Brain microvascular endothelial cell (primary cell): ENCODE data around the gene ALKBH5.
A peak's percentile ranks its signal among the peaks of the same experiment; 100 is the strongest.

Source experiments
- DNase-seq: peaks from one replicate; pipeline ENCODE4 v3.0.0-alpha.2; 2020
- H3K27ac ChIP-seq: fragments of 250-450 bp; sonication (Bioruptor Pico); 2 replicates; pipeline ENCODE4 v1.5.1; 2020; ENCODE audit warnings: mild to moderate bottlenecking, moderate library complexity
- H3K27me3 ChIP-seq: fragments of 250-450 bp; sonication (Bioruptor Pico); replicated peaks from 2 replicates; pipeline ENCODE4 v1.5.1; 2020; ENCODE audit warnings: mild to moderate bottlenecking
- H3K36me3 ChIP-seq: fragments of 250-450 bp; sonication (Bioruptor Pico); replicated peaks from 2 replicates; pipeline ENCODE4 v1.5.1; 2020; ENCODE audit warnings: mild to moderate bottlenecking
- H3K4me3 ChIP-seq: 2 replicates; pipeline ENCODE4 v1.5.1; 2011; ENCODE audit warnings: low read depth, mild to moderate bottlenecking, control low read depth, low read length, moderate library complexity
- in situ Hi-C: cut with HindIII; loops from 2 replicates; pipeline ENCODE4 v1.10.0; 2017; ENCODE audit warnings: low sequenced_read_pairs, low pct_ligation_motif_present
- TF ChIP-seq, protein P1 (sequence below): IDR thresholded peaks from 2 replicates; pipeline ENCODE4 v1.5.1; 2011; ENCODE audit warnings: low read depth, mild to moderate bottlenecking, moderate library complexity, low read length, control low read depth, inconsistent platforms; ENCODE audit errors: missing control alignments

Gene ALKBH5

DNA sequence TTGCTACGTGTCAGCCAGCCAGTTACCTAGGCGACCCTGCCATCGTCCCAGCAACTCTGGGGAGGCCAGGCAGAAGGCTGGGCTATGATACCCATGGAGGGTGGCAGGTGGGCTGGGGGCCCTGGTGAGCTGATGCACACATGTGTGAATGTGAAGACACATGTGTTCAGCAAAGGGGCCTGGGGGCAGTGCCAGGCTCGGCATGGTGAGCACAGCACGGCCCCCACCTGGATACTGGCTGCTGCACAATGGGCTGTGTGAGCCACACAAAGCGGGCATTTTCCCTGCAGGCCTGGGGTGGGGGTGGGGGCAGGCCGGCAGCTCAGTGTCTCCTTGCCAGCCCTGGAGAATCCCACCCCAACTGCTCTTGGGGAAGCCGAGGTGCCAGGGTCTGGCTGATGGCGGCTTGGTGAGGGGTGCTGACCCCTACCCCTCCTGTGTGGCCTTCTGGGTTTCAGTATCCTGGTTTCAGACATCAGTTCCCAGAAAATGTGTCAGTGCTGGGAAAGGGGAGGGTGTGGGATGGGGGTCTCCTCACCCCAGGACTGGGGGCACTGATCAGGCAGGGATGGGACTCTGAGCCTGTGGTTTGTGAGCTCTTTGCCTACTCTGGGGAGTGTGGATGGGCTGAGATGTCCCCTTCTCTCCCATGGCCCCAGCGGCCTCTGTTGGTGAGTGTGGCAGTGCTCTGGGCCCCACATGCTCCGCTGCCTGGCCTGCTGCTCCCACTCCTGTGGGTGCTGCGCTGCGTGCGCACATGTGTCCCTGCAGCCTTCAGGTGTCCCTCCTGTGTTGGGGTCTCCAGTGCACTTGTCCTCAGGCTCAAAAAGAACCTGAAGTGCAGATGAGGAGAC is 46.9 kb downstream of the ALKBH5 start:
- Histone ChIP-seq H3K4me3 (no peak overlapping the region), H3K36me3 (peaks cover 15% of the 10 kb centered on the region), H3K27me3 (no peaks in the 10 kb centered on the region), H3K27ac (no peak overlapping the region)
- DNase-seq = no peak
- TF ChIP-seq, protein P1, sequence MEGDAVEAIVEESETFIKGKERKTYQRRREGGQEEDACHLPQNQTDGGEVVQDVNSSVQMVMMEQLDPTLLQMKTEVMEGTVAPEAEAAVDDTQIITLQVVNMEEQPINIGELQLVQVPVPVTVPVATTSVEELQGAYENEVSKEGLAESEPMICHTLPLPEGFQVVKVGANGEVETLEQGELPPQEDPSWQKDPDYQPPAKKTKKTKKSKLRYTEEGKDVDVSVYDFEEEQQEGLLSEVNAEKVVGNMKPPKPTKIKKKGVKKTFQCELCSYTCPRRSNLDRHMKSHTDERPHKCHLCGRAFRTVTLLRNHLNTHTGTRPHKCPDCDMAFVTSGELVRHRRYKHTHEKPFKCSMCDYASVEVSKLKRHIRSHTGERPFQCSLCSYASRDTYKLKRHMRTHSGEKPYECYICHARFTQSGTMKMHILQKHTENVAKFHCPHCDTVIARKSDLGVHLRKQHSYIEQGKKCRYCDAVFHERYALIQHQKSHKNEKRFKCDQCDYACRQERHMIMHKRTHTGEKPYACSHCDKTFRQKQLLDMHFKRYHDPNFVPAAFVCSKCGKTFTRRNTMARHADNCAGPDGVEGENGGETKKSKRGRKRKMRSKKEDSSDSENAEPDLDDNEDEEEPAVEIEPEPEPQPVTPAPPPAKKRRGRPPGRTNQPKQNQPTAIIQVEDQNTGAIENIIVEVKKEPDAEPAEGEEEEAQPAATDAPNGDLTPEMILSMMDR = no peak
- in situ Hi-C loops = no loop called here

DNA sequence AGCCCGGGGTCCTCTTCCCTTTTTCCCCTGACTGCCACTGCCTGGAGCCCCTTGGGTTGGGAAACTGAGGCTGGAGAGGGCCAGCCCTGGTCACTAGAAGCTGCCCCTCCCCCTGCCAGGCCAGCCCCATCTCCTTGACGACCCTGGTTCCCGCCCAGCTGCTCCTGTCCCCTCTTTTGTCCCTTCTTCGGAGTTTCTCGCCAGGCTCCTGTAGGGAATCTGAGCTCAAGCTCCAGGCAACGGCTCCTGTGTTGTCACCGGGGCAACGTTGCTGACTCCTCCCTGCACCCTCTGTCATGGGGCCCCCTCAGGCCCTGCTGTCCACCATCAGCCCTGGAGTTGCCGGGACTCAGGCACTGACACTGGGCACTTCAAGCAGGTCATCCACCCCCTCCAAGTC is 47.5 kb downstream of the ALKBH5 start:
- Histone ChIP-seq H3K4me3 (no peak overlapping the region), H3K36me3 (peaks cover 20% of the 10 kb centered on the region), H3K27ac (no peak overlapping the region), H3K27me3 (no peaks in the 10 kb centered on the region)
- in situ Hi-C loops = no loop called here
- TF ChIP-seq, protein P1 = no peak
- no peak for DNase-seq

DNA sequence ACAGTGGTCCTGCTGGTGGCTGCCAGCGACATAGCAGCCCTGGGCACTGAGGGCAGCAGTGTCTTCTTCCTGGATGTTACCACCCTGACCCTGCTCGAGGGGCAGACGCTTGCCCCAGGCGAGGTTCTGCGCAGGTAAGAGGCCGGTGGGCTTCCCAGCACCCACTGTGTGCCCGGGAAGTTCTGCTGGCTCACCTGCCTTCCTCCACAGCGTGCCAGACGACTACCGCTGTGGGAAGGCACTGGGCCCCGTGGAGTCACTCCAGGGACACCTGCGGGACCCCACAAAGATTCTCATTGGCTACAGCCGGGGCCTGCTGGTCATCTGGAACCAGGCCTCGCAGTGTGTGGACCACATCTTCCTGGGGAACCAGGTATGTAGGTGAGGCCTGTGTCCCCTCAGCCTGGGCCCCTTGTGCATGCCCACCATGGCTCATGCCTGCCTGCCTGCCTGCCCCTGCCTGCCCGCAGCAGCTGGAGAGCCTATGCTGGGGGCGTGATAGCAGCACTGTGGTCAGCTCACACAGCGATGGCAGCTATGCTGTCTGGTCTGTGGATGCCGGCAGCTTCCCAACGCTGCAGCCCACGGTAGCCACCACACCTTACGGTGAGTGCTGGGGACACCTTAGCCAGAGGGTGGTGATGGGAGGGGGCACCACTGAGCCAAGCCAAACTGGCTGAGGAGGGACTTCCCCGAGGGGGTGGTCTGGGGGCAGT is 50.3 kb downstream of the ALKBH5 start:
- no peak overlapping the region for H3K4me3 ChIP-seq
- no peaks in the 10 kb centered on the region for H3K27me3 ChIP-seq
- no peak for DNase-seq
- in situ Hi-C loops = no loop called here
- TF ChIP-seq, protein P1 = no peak
- peaks cover 43% of the 10 kb centered on the region for H3K36me3 ChIP-seq
- no peak overlapping the region for H3K27ac ChIP-seq

DNA sequence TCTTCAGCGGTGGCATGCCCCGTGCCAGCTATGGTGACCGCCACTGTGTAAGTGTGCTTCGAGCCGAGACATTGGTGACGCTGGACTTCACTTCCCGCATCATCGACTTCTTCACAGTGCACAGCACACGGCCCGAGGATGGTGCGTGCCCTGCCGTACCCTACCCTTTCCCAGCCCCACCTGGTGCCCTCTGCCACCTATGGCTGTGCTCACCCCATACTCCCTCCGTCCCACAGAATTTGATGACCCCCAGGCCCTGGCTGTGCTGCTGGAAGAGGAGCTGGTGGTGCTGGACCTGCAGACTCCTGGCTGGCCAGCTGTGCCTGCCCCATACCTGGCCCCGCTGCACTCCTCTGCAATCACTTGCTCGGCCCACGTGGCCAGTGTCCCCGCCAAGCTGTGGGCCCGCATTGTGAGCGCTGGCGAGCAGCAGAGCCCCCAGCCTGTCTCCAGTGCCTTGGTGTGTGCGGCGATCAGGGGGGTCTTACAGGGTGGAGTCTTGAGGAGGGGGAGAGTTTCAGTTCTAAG is 51.3 kb downstream of the ALKBH5 start:
- H3K27ac ChIP-seq = no peak overlapping the region
- TF ChIP-seq, protein P1 = no peak
- H3K36me3 ChIP-seq = peaks cover 43% of the 10 kb centered on the region
- in situ Hi-C loops = no loop called here
- no peaks in the 10 kb centered on the region for H3K27me3 ChIP-seq
- no peak overlapping the region for H3K4me3 ChIP-seq
- no peak for DNase-seq

DNA sequence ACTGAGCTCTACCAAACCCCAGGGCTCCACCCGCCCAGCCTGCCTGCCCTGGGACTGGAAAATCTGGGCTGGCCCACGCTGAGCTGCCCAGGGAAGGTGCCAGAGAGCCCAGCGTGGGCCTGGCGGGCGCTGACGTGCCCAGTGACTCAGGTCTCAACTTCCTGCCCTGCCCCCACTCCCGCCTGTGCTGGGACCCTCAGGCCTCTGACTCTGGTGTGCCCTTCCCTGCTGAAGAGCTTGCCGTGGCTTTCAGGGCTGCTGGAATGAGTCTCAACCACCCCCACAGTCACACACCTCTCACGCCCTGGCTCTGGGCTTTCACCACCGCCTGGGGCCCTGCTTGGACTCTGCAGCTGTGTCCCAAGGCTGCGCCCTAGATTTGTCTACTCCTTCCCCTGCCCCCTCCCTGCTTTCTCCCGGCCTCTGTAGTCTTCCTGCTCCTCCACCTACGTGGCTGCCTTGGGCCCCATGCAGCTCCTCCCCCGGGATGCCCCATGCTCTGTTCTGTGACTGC is 52.2 kb downstream of the ALKBH5 start:
- Histone ChIP-seq H3K27me3 (no peaks in the 10 kb centered on the region), H3K4me3 (no peak overlapping the region), H3K27ac (peak overlapping the region; percentile 44), H3K36me3 (peaks cover 43% of the 10 kb centered on the region)
- peak; percentile 43 for DNase-seq
- TF ChIP-seq, protein P1 = no peak
- in situ Hi-C loops = no loop called here
